Endothelial cell (in vitro differentiated cells): ENCODE data around the gene FCHO1. TPM values are rescaled to one million over a fixed set of nuclear protein-coding genes. Genes with fewer than 3 reads are reported as not detected.

Experiments
- DNase-seq: peaks from one replicate; pipeline ENCODE4 v3.0.0; 2021; ENCODE audit warnings: low spot score
- H3K27ac Mint-ChIP-seq: one replicate; pipeline ENCODE4 v1.8.0; 2021; ENCODE audit warnings: mixed read lengths, inconsistent platforms; ENCODE audit not compliant: unreplicated experiment
- H3K27me3 Mint-ChIP-seq: one replicate; pipeline ENCODE4 v1.8.0; 2021; ENCODE audit warnings: mild to moderate bottlenecking, moderate library complexity, mixed read lengths, inconsistent platforms; ENCODE audit not compliant: unreplicated experiment
- H3K36me3 Mint-ChIP-seq: one replicate; pipeline ENCODE4 v1.8.0; 2021; ENCODE audit warnings: mild to moderate bottlenecking, low read depth, mixed read lengths, inconsistent platforms; ENCODE audit not compliant: unreplicated experiment
- H3K4me1 Mint-ChIP-seq: one replicate; pipeline ENCODE4 v1.8.0; 2021; ENCODE audit warnings: mild to moderate bottlenecking, mixed read lengths, inconsistent platforms; ENCODE audit not compliant: unreplicated experiment
- H3K4me3 Mint-ChIP-seq: one replicate; pipeline ENCODE4 v1.8.0; 2021; ENCODE audit warnings: mild to moderate bottlenecking, mixed read lengths, inconsistent platforms; ENCODE audit not compliant: unreplicated experiment
- H3K9me3 Mint-ChIP-seq: one replicate; pipeline ENCODE4 v1.8.0; 2021; ENCODE audit warnings: mixed read lengths, inconsistent platforms; ENCODE audit not compliant: unreplicated experiment
- CTCF ChIP-seq: fragments of 200-600 bp; sonication (generic); IDR thresholded peaks from one replicate; pipeline ENCODE4 v1.5.0; 2021; ENCODE audit warnings: antibody characterized with exemption; ENCODE audit not compliant: unreplicated experiment
- total RNA-seq: library from RNA; stranded (reverse); fragmentation: NEBNext Ultra II Directional; extraction: Animal tissue kit (Norgen Biotek cat#: 25700); gene quantifications from one replicate; pipeline ENCODE4 v1.2.1, GENCODE V29; 2021; ENCODE audit not compliant: unreplicated experiment

Gene FCHO1
- total RNA-seq, 1 donor from 2014 or later: 2.7 TPM

- no peak overlapping the region for H3K27ac Mint-ChIP-seq
- no peaks in the 10 kb centered on the region for H3K9me3 Mint-ChIP-seq
- H3K27me3 Mint-ChIP-seq: peaks cover 2% of the 10 kb centered on the region
- H3K4me1 Mint-ChIP-seq: peaks cover 4% of the 10 kb centered on the region
- DNase-seq: no peak
- no peak for TF ChIP-seq CTCF
- H3K36me3 Mint-ChIP-seq: no peaks in the 10 kb centered on the region
- H3K4me3 Mint-ChIP-seq: no peak overlapping the region
Observed at GRCh38 chr19:17787274-17787913, 36.1 kb downstream of the FCHO1 start.

- Mint-ChIP-seq H3K36me3 (no peaks in the 10 kb centered on the region), H3K4me1 (peaks cover 4% of the 10 kb centered on the region)
- no peak for TF ChIP-seq CTCF
Observed at GRCh38 chr19:17788632-17789031, 37.4 kb downstream of the FCHO1 start.

GRCh38 chr19:17790059-17790780, 38.9 kb downstream of the FCHO1 start:
- no peak overlapping the region for H3K27ac Mint-ChIP-seq
- H3K4me3 Mint-ChIP-seq: no peak overlapping the region
- no peaks in the 10 kb centered on the region for H3K9me3 Mint-ChIP-seq
- H3K36me3 Mint-ChIP-seq: no peaks in the 10 kb centered on the region
- peaks cover 3% of the 10 kb centered on the region for H3K27me3 Mint-ChIP-seq
- TF ChIP-seq CTCF: no peak
- H3K4me1 Mint-ChIP-seq: peaks cover 4% of the 10 kb centered on the region
- no peak for DNase-seq

More at GRCh38 chr19:17788632-17789031, 37.4 kb downstream of the FCHO1 start:
- DNase-seq: no peak
- Mint-ChIP-seq H3K4me3 (no peak overlapping the region), H3K27ac (no peak overlapping the region), H3K9me3 (no peaks in the 10 kb centered on the region), H3K27me3 (no peaks in the 10 kb centered on the region)

GRCh38 chr19:17794412-17794730, 43.1 kb downstream of the FCHO1 start:
- no peak for TF ChIP-seq CTCF
- H3K27me3 Mint-ChIP-seq: peaks cover 4% of the 10 kb centered on the region
- H3K27ac Mint-ChIP-seq: no peak overlapping the region
- H3K4me1 Mint-ChIP-seq: peaks cover 4% of the 10 kb centered on the region
- no peaks in the 10 kb centered on the region for H3K36me3 Mint-ChIP-seq
- H3K4me3 Mint-ChIP-seq: no peak overlapping the region
- no peak for DNase-seq
- no peaks in the 10 kb centered on the region for H3K9me3 Mint-ChIP-seq
